ENCODE results near the gene STK26.
A peak's percentile ranks its signal among the peaks of the same experiment; 100 is the strongest.
"Not testable (repeated sequence)": the region's sequence is repeated elsewhere in the genome, so short reads cannot be mapped to it uniquely, and the experiment has no call there.

The STK26 gene

GRCh38 chrX:131987252-131987651 lies 35.9 kb upstream of the STK26 start:
- Histone ChIP-seq H3K4me3 (replicated peaks; ENCODE audit: low read depth, low read length) (no peak overlapping the region), H3K36me3 (ENCODE audit: control insufficient read depth, insufficient read depth, low read length) (no peaks in the 10 kb centered on the region), H3K27me3 (replicated peaks; ENCODE audit: control insufficient read depth, insufficient read depth, low read length) (no peaks in the 10 kb centered on the region; the same call in 1 of the 2 replicates)
- TF ChIP-seq CTCF (IDR thresholded peaks at IDR 0.05; ENCODE audit: insufficient read depth, low read length, poor library complexity, severe bottlenecking), result no peak
- DNase-seq (ENCODE audit: extremely low read depth, insufficient read length), result peak; percentile 60

- no peak for DNase-seq (ENCODE audit: extremely low read depth, insufficient read length)
- no peak for TF ChIP-seq CTCF (IDR thresholded peaks at IDR 0.05; ENCODE audit: insufficient read depth, low read length, poor library complexity, severe bottlenecking)
- no peaks in the 10 kb centered on the region for H3K36me3 ChIP-seq (ENCODE audit: control insufficient read depth, insufficient read depth, low read length)
- H3K4me3 ChIP-seq (replicated peaks; ENCODE audit: low read depth, low read length), result no peak overlapping the region
- H3K27me3 ChIP-seq (replicated peaks; ENCODE audit: control insufficient read depth, insufficient read depth, low read length), result no peaks in the 10 kb centered on the region; the same call in 1 of the 2 replicates
Measured at GRCh38 chrX:131988236-131988635, 34.9 kb upstream of the STK26 start.

- no peak for TF ChIP-seq CTCF (IDR thresholded peaks at IDR 0.05; ENCODE audit: insufficient read depth, low read length, poor library complexity, severe bottlenecking)
- Histone ChIP-seq H3K27me3 (replicated peaks; ENCODE audit: control insufficient read depth, insufficient read depth, low read length) (no peaks in the 10 kb centered on the region), H3K36me3 (ENCODE audit: control insufficient read depth, insufficient read depth, low read length) (no peaks in the 10 kb centered on the region), H3K4me3 (replicated peaks; ENCODE audit: low read depth, low read length) (no peak overlapping the region)
- DNase-seq (ENCODE audit: extremely low read depth, insufficient read length), result no peak
Measured at GRCh38 chrX:132001127-132001526, 22.0 kb upstream of the STK26 start.

- no peak for DNase-seq (ENCODE audit: extremely low read depth, insufficient read length)
- Histone ChIP-seq H3K4me3 (replicated peaks; ENCODE audit: low read depth, low read length) (no peak overlapping the region), H3K27me3 (replicated peaks; ENCODE audit: control insufficient read depth, insufficient read depth, low read length) (no peaks in the 10 kb centered on the region), H3K36me3 (ENCODE audit: control insufficient read depth, insufficient read depth, low read length) (no peaks in the 10 kb centered on the region)
- no peak for TF ChIP-seq CTCF (IDR thresholded peaks at IDR 0.05; ENCODE audit: insufficient read depth, low read length, poor library complexity, severe bottlenecking)
Measured at GRCh38 chrX:132004728-132005127, 18.4 kb upstream of the STK26 start.

GRCh38 chrX:132009350-132009749 lies 13.8 kb upstream of the STK26 start:
- Histone ChIP-seq H3K27me3 (replicated peaks; ENCODE audit: control insufficient read depth, insufficient read depth, low read length) (no peaks in the 10 kb centered on the region), H3K4me3 (replicated peaks; ENCODE audit: low read depth, low read length) (no peak overlapping the region), H3K36me3 (ENCODE audit: control insufficient read depth, insufficient read depth, low read length) (no peaks in the 10 kb centered on the region)
- no peak for TF ChIP-seq CTCF (IDR thresholded peaks at IDR 0.05; ENCODE audit: insufficient read depth, low read length, poor library complexity, severe bottlenecking)
- no peak for DNase-seq (ENCODE audit: extremely low read depth, insufficient read length)

- not testable (repeated sequence) for H3K36me3 ChIP-seq (ENCODE audit: control insufficient read depth, insufficient read depth, low read length); H3K4me3 ChIP-seq (replicated peaks; ENCODE audit: low read depth, low read length); H3K27me3 ChIP-seq (replicated peaks; ENCODE audit: control insufficient read depth, insufficient read depth, low read length); DNase-seq (ENCODE audit: extremely low read depth, insufficient read length)
Measured at GRCh38 chrX:132010213-132010612, 12.9 kb upstream of the STK26 start.
